Melanocyte of skin (primary cell): Measurements from ENCODE around the gene EIF2A. TPM values are rescaled to one million over a fixed set of nuclear protein-coding genes. Genes with fewer than 3 reads are reported as not detected.

ENCODE experiments used
- total RNA-seq, 2 donors: library from RNA; depleted of rRNA; stranded (reverse); fragments of >200 nt; gene quantifications; 2 replicates each; pipeline ENCODE4 v1.2.3, GENCODE V29; 2012

The EIF2A gene
- total RNA-seq, result 100 to 1,000 TPM in 1 of 2 donors, 10 to 100 TPM in 1; 96.4 to 157 TPM

GRCh38 chr3:150546226-150547044, at the start of gene EIF2A, which contains the start of gene SERP1:
TSS of gene EIF2A (plus strand) at chr3:150546787. CDS start at chr3:150546803, 16 bp downstream.
TSS of gene SERP1 (minus strand) at chr3:150546496. CDS start at chr3:150546135, 361 bp downstream.

GRCh38 chr3:150603153-150603979, 56.8 kb downstream of the EIF2A start, which contains the start of gene SELENOT:
TSS of gene SELENOT (plus strand) at chr3:150603321. CDS start at chr3:150603363, 42 bp downstream.

Other genes with a start within 250 kb of the EIF2A start
- gene TSC22D2, start 138.5 kb upstream of the EIF2A start, total RNA-seq, result 10 to 100 TPM in 1 of 2 donors, 1 to 10 TPM in 1; 10.0 to 12.0 TPM
- 100 to 1,000 TPM in 1 of 2 donors, 10 to 100 TPM in 1; 65.7 to 101 TPM for gene SERP1, start 291 bp upstream of the EIF2A start, total RNA-seq
- gene SELENOT, start 56.5 kb downstream of the EIF2A start, total RNA-seq, result 100 to 1,000 TPM; 111 to 134 TPM
- not detected for gene ERICH6, start 157.1 kb downstream of the EIF2A start, total RNA-seq
- 10 to 100 TPM; 11.4 to 22.3 TPM for gene SIAH2, start 216.4 kb downstream of the EIF2A start, total RNA-seq